ENCODE results near the gene MALRD1.

MALRD1 gene

DNA sequence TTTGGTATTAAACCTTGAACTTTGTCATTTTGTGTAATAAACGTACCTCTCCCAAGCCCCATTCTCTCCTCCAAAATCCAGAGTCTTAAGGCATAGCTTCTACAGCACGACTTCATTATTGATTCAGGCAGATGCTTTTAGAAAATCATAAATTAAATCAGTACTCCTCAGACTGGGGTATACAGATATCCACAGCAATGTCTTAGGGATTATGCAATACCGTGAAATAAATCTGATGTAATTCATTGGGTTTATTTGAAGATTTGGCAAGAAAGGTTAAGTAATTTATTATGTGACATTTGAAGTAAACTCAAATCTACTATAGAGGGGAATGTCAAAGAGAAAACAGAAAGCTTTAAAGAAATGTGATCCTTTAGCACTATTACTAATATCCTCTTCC, 521.5 kb downstream of the MALRD1 start:
- DNase-seq (ENCODE audit: low read depth in 1 of 2, low spot score in 1 of 2), result no peak

DNA sequence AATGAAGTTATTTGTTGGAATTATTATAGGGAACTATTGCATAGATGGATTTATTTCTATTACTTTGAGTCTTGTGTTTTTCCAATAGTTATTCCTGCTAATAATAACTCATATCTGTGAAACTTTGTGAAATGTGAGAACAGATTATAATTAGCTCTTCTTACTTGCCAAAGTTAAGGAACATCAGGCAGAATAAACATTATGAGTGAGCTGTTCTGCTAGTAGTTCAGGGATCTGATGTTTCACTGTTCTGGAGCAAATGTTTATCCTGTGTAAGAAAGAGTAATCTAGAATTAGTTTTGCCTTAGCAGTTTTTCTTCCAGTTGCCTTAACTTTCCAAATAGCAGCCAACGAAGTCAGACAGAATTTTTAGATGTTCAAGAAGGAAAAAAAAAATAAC, 522.4 kb downstream of the MALRD1 start:
- no peak for DNase-seq (ENCODE audit: low read depth in 1 of 2, low spot score in 1 of 2)

GRCh38 chr10:19572056-19572455, 523.5 kb downstream of the MALRD1 start:
- no peak for DNase-seq (ENCODE audit: low read depth in 1 of 2, low spot score in 1 of 2)

GRCh38 chr10:19576576-19576975, 528.0 kb downstream of the MALRD1 start:
- no peak for DNase-seq (ENCODE audit: low read depth in 1 of 2, low spot score in 1 of 2)

- DNase-seq (ENCODE audit: low read depth in 1 of 2, low spot score in 1 of 2), result no peak
Observed at GRCh38 chr10:19577381-19577780, 528.8 kb downstream of the MALRD1 start.

GRCh38 chr10:19577807-19578206, 529.2 kb downstream of the MALRD1 start:
- no peak for DNase-seq (ENCODE audit: low read depth in 1 of 2, low spot score in 1 of 2)

DNA sequence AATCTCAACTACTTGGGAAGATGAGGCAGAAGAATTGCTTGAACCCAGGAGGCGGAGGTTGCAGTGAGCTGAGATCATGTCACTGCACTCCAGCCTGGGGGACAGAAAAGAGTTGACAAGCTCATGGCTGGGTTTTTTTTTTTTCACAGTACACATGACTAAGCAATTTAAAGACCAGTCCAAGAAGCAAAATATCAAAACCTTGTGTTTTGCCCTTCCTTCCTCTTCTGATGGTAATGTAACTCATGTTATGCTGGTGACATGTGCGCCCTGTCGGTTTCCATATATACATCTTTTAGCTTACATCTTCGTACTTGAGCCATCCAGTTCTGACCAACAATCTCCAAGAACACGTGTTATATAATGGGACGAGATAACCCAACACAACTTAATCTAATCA, 530.0 kb downstream of the MALRD1 start:
- DNase-seq (ENCODE audit: low read depth in 1 of 2, low spot score in 1 of 2), result no peak

DNA sequence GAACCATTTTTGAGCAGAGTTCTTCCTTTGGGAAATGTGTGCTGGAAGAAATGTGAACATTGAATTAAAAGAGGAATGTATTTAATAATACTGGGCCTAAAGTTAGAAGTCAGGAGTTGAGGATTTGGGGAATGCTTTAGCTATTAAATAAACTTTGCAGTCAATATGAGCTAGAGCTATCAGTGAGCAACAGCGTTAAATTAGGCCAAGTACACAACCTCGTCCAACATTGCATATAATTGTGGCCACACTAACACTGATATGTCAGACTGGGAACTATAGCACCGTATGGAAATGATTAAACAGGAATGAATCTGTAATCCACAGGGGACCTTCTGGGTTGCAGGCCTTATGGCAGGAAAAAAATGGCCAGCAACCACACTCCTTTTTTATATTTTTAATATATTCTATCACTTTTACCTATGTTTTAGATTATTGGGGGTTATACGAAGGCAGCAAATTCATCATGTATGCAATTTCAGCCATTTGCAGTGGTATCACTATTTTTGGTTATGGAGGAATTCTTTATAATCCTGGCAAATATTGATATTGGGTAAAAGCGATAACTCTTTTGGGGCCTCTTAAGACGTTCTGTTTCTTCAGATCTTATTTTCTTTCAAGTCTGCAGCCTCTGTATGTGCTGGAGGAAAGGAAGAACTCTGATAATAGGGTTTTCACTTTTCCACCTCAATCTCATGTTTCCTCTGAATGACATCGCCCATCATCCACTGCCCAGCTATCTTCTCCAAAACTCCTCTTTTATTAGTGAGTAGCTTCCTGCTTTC, 531.4 kb downstream of the MALRD1 start:
- no peak for DNase-seq (ENCODE audit: low read depth in 1 of 2, low spot score in 1 of 2)

GRCh38 chr10:19580691-19581090, 532.1 kb downstream of the MALRD1 start:
- DNase-seq (ENCODE audit: low read depth in 1 of 2, low spot score in 1 of 2), result no peak

DNA sequence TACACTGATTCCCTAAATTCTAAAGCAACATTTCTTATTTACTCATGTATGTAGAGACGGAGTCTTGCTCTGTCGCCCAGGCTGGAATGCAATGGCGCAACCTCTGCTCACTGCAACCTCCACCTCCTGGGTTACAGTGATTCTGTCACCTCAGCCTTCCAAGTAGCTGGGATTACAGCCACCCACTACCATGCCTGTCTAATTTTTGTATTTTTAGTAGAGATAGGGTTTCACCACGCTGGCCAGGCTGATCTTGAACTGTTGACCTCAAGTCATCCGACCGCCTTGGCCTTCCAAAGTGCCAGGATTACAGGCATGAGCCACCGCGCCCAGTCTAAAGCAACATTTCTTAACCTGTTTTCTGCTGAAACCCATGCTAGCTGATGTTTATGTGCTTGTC, 540.0 kb downstream of the MALRD1 start:
- no peak for DNase-seq (ENCODE audit: low read depth in 1 of 2, low spot score in 1 of 2)

DNA sequence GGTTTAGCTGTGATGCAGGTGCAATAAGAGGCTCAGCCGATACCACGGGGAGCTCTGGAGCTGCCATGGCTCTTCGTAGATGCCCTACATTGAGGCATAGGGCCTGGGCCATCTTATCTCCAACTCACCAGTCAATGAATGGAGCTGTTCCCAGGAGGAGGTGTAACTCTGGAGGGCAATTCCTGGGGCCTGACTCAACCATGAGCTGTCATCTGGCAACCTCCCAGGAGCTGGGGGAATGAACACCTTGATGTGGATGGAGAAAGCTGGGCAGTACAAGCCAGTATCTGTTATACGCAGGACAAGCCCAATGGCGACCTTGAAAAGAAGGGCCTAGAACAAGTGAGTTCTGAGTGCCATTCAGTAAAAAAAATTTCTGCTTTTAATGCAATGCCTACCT, 543.7 kb downstream of the MALRD1 start:
- DNase-seq (ENCODE audit: low read depth in 1 of 2, low spot score in 1 of 2), result no peak

GRCh38 chr10:19595212-19595845, 546.7 kb downstream of the MALRD1 start:
- no peak for DNase-seq (ENCODE audit: low read depth in 1 of 2, low spot score in 1 of 2)

DNA sequence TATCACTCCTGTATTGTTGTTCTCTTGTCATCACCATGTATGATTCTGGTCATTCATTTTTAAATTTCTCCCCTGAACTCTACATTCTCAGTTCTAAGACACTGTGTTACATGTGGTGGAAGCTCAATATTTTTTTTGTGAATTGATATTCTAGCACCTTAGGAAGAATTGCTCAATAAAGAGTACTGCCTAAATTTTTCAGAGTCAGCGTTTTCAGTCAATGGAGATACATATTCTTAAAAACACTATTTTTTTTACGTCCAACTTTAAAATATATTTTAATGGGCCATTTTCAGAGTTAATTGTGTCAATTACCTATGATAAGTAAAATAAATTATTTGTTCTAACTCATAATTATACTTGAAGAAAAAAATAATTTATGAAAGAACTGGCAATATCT, 557.2 kb downstream of the MALRD1 start:
- no peak for DNase-seq (ENCODE audit: low read depth in 1 of 2, low spot score in 1 of 2)

DNA sequence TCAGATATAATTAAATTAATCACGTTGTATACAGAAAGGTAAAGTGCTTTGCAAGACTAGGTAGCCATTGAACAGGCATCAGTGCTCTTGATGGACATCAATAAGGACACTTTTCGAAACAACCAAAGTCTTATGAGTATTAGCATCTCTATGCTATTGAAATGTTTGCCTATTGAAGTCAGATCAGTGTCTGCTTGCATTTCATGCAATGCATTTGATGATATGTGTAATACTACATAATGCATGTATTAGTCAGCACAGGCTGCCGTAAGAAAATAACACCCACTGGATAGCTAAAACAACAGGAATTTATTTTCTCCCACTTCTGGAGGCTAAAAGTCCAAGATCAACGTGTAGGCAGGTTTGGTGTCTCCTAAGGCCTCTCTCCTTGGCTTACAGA, 558.4 kb downstream of the MALRD1 start:
- no peak for DNase-seq (ENCODE audit: low read depth in 1 of 2, low spot score in 1 of 2)

DNA sequence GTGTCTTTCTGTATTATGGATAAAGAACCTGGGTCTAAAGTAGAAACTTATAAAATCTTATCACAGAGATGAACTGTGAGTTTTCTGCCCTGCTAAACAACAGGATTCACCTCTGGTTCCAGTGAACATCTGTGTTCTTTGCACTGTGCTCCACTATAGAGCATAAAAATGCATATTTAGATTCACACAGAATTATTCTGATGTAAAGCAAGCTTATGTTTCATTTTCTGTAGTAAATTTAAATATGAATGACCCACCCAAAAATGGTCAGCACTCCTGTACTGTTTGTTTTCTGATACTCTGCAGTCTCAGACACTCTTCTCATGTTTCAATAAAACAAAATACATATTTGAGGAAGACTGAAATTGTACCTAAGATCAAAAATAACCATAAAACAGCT, 563.2 kb downstream of the MALRD1 start:
- DNase-seq (ENCODE audit: low read depth in 1 of 2, low spot score in 1 of 2), result no peak

GRCh38 chr10:19616966-19617365, 568.4 kb downstream of the MALRD1 start:
- no peak for DNase-seq (ENCODE audit: low read depth in 1 of 2, low spot score in 1 of 2)

GRCh38 chr10:19620811-19621210, 572.2 kb downstream of the MALRD1 start:
- no peak for DNase-seq (ENCODE audit: low read depth in 1 of 2, low spot score in 1 of 2)

DNA sequence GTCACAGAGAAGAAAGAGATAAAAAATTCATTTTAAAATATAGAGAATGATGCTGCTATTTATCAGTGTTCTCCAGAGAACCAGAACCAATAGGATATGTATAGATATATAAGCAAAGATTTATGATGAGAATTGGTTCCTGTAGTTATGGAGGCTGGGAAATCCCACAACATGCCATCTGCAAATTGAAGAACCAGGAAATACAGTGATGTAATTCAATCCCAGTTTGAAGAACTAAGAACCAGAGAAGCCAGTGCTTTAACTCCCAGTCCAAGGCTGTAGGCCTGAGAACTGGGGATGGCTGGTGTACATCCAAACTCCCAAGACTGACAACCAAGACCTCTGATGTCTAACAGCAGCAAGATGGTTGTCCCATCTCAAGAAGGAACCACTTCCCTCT, 574.7 kb downstream of the MALRD1 start:
- DNase-seq (ENCODE audit: low read depth in 1 of 2, low spot score in 1 of 2), result no peak

DNA sequence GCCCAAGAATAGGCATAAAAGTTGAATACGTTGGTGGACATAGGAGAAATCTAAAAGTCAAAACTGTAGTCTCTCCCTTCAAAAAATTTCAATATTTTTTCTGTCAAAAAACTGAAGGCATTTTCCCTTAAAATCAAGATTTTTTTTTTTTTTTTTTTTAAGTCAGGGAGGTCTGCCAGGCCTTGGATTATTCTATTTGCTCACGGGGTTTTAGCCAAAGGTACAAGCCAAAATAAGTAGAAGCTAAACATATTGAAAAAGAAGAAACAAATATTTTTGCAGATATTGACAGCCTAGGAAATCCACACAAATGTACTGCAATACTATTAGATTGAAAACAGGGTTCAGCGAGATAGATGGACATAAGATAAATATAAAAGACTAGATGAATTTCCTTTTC, 577.6 kb downstream of the MALRD1 start:
- DNase-seq (ENCODE audit: low read depth in 1 of 2, low spot score in 1 of 2), result no peak

- DNase-seq (ENCODE audit: low read depth in 1 of 2, low spot score in 1 of 2), result no peak
Observed at GRCh38 chr10:19628767-19629560, 580.4 kb downstream of the MALRD1 start.

GRCh38 chr10:19629567-19629966, 581.0 kb downstream of the MALRD1 start:
- no peak for DNase-seq (ENCODE audit: low read depth in 1 of 2, low spot score in 1 of 2)

DNA sequence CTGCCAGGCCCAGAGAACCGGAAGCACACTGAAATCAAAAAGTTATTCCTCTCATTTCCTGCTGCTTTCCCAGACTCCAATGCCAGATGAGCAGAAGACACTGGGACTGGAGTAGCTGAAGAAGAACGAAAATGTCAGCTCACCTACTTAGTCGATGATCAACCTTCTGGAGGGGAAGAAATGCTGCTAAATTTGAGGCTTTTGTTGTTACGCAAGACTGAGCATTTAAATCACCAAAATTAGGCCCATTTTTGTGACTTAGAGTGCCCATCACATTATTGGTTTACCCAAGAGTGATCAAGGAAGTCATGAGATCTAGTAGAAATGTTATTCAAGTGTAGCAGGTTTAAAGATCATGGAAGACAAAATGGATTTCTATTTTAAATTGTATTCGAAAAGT, 585.6 kb downstream of the MALRD1 start:
- no peak for DNase-seq (ENCODE audit: low read depth in 1 of 2, low spot score in 1 of 2)
